Activated CD8-positive, alpha-beta T cell treated with anti-CD3 and anti-CD28 coated beads for 36 hours (primary cell): ENCODE measurements around the gene PRDM10. TPM values are rescaled to one million over a fixed set of nuclear protein-coding genes. Genes with fewer than 3 reads are reported as not detected.

Experiments used
- ATAC-seq: fragments of 200-7000 bp; cut with Tn5 transposase; one replicate; pipeline ENCODE4 v1.10.0; 2021; ENCODE audit warnings: mild to moderate bottlenecking, moderate library complexity
- CTCF ChIA-PET: fragments of 350-600 bp; sonication (Branson Sonifier 250); formaldehyde crosslinking; loops from one replicate; lab custom pipeline; 2021; ENCODE audit warnings: antibody characterized with exemption; lab: Charles Lee
- POLR2A ChIA-PET: fragments of 350-600 bp; sonication (Branson Sonifier 250); formaldehyde crosslinking; loops from one replicate; lab custom pipeline; 2021; ENCODE audit warnings: antibody characterized with exemption; lab: Charles Lee
- DNase-seq: peaks from one replicate; pipeline ENCODE4 v3.0.0-alpha.2; 2020
- H3K27ac Mint-ChIP-seq: one replicate; pipeline ENCODE4 v1.8.0; 2021; ENCODE audit warnings: mild to moderate bottlenecking, mixed read lengths
- H3K27me3 Mint-ChIP-seq: one replicate; pipeline ENCODE4 v1.8.0; 2021; ENCODE audit warnings: mixed read lengths
- H3K36me3 Mint-ChIP-seq: one replicate; pipeline ENCODE4 v1.8.0; 2021; ENCODE audit warnings: low read depth, mixed read lengths
- H3K4me1 Mint-ChIP-seq: one replicate; pipeline ENCODE4 v1.8.0; 2021; ENCODE audit warnings: low read depth, mixed read lengths
- H3K4me3 Mint-ChIP-seq: one replicate; pipeline ENCODE4 v1.8.0; 2021; ENCODE audit warnings: mild to moderate bottlenecking, moderate library complexity, mixed read lengths
- H3K9me3 Mint-ChIP-seq: one replicate; pipeline ENCODE4 v1.8.0; 2021; ENCODE audit warnings: mixed read lengths
- CTCF ChIP-seq: fragments of 200-600 bp; IDR thresholded peaks from one replicate; pipeline ENCODE4 v1.8.0; 2022; ENCODE audit warnings: antibody characterized with exemption, mild to moderate bottlenecking
- intact Hi-C: fragments of 100-400 bp; cut with micrococcal nuclease; formaldehyde crosslinking; loops from one replicate; pipeline ENCODE4 v1.10.0; 2022
- total RNA-seq, 2 experiments: library from RNA; stranded (reverse); gene quantifications; one replicate each; pipeline ENCODE4 v1.2.3, GENCODE V29; 2021

PRDM10 gene
- total RNA-seq, 2 experiments from 2014 or later: 15.6 to 18.8 TPM

- no peak overlapping the region for H3K27ac Mint-ChIP-seq
- H3K4me1 Mint-ChIP-seq: peaks cover 28% of the 10 kb centered on the region
- peaks cover 17% of the 10 kb centered on the region for H3K36me3 Mint-ChIP-seq
- no peak for TF ChIP-seq CTCF
- ChIA-PET CTCF (interaction anchor here (1.9 kb wide), 1 partner anchor 133 kb away, joined by 6 read pairs; no protein-coding TSS in a partner anchor), POLR2A (no interaction called here)
- H3K4me3 Mint-ChIP-seq: no peak overlapping the region
- H3K27me3 Mint-ChIP-seq: no peaks in the 10 kb centered on the region
- no peak for DNase-seq
- ATAC-seq: no peak
- intact Hi-C loops: loop anchor here (5.0 kb wide), 1 partner anchor 77 kb away; no protein-coding TSS in a partner anchor
- H3K9me3 Mint-ChIP-seq: no peaks in the 10 kb centered on the region
Measured at GRCh38 chr11:129998905-129999304, 3.7 kb downstream of the PRDM10 start.

- DNase-seq (no peak), ATAC-seq (no peak)
- H3K27me3 Mint-ChIP-seq: no peaks in the 10 kb centered on the region
- peaks cover 17% of the 10 kb centered on the region for H3K36me3 Mint-ChIP-seq
- no peaks in the 10 kb centered on the region for H3K9me3 Mint-ChIP-seq
- peaks cover 25% of the 10 kb centered on the region for H3K4me1 Mint-ChIP-seq
- CTCF ChIA-PET: interaction anchor here (1.2 to 1.9 kb wide), 2 partner anchors 16 to 134 kb away, joined by 3 to 6 read pairs; no protein-coding TSS in a partner anchor
- no peak overlapping the region for H3K27ac Mint-ChIP-seq
- TF ChIP-seq CTCF: no peak
- no peak overlapping the region for H3K4me3 Mint-ChIP-seq
- intact Hi-C loops: loop anchor here (5.0 kb wide), 1 partner anchor 76 kb away; no protein-coding TSS in a partner anchor
- POLR2A ChIA-PET: no interaction called here
Measured at GRCh38 chr11:129998107-129998506, 4.5 kb downstream of the PRDM10 start.

DNA sequence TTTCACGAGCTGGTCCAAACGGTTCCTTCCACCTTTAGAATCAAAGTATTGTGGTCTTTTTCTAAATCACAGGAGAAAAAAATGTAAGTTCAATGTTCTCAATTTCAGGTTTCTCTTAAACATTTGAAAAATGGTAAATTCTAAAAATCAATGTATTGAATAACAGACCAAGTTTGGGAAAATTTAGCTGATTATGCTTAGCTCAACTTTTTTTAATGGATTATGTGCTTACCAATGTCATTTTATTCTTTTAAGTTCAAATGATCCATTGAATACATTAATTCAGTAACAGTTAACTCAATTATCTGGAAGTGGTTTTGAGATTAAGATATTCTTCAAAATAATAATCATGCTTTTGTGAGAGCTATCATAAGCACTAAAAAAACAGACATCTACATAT is 5.1 kb downstream of the PRDM10 start:
- intact Hi-C loops: loop anchor here (5.0 kb wide), 1 partner anchor 75 kb away; no protein-coding TSS in a partner anchor
- Mint-ChIP-seq H3K27me3 (no peaks in the 10 kb centered on the region), H3K4me3 (no peak overlapping the region), H3K9me3 (no peaks in the 10 kb centered on the region), H3K36me3 (peaks cover 17% of the 10 kb centered on the region), H3K4me1 (peaks cover 29% of the 10 kb centered on the region), H3K27ac (no peak overlapping the region)
- ATAC-seq: no peak
- TF ChIP-seq CTCF: no peak
- no peak for DNase-seq
- ChIA-PET CTCF (interaction anchor here (1.2 to 1.9 kb wide), 3 partner anchors 16 to 135 kb away, joined by 3 to 6 read pairs (median 4); no protein-coding TSS in a partner anchor), POLR2A (interaction anchor here (0.6 kb wide), 1 partner anchor 19 kb away, joined by 4 read pairs; no protein-coding TSS in a partner anchor)

DNA sequence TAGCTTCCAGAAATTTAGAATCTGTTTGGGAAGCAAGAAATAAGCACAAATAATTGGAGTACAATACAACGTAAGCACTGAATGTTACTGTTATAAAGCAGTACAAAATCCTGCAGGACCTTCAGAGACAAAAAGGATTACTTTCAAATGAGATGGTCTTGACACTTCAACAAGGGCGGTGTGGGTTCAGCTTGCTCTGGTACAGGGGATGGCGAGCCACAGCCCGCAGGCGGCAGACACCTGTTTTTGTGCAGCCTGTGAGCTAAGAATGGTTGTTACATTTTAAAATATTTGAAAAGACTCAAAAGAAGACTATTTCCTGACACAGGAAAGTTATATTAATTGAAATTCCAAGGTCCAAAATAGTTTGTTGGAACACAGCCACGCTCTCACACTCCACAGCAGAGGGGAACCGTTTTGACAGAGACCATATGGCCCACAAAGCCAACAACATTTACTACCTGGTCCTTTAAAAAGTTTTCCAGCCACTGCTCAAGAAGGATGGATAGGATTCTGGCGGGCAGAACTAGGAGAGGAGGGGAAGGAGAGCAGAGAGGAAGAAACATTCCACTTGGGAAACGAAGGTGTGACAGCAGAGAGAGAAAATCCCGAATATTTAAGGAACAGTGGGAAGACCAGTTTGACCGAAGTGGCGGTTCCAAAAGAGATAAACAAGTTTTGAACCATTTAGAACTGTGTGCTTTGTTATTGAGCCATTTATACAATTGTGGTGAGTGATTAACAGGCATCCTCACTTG is 6.3 kb downstream of the PRDM10 start:
- ATAC-seq (no peak), DNase-seq (no peak)
- no peak for TF ChIP-seq CTCF
- Mint-ChIP-seq H3K27ac (no peak overlapping the region), H3K27me3 (no peaks in the 10 kb centered on the region), H3K36me3 (peaks cover 14% of the 10 kb centered on the region), H3K4me3 (no peak overlapping the region), H3K4me1 (peaks cover 32% of the 10 kb centered on the region), H3K9me3 (no peaks in the 10 kb centered on the region)
- intact Hi-C loops: loop anchor here (5.0 kb wide), 1 partner anchor 74 kb away; no protein-coding TSS in a partner anchor
- ChIA-PET CTCF (interaction anchor here (0.6 to 1.2 kb wide), 2 partner anchors 60 to 375 kb away, joined by 4 read pairs; no protein-coding TSS in a partner anchor), POLR2A (no interaction called here)

DNA sequence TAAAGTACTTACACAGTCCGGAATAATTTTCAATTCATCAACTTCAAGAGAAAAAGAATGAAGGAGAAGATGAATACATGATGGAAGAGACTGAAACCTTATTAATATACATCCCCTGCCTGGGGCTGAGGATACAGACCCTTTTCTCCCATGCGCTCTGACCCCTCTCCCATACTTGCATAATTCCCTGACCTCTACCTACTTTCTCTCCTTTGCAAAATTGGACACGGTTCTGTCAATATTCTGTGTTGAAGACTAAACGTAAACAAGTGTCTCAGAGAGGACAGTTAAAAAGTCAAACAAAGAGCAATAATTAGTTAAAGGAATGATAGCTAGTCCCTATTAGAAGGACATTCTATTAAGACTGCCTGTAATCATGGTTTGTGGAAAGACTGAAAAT is 7.5 kb downstream of the PRDM10 start:
- Mint-ChIP-seq H3K9me3 (no peaks in the 10 kb centered on the region), H3K27me3 (no peaks in the 10 kb centered on the region), H3K4me1 (peaks cover 24% of the 10 kb centered on the region), H3K36me3 (peaks cover 14% of the 10 kb centered on the region), H3K4me3 (no peak overlapping the region), H3K27ac (no peak overlapping the region)
- ATAC-seq: no peak
- ChIA-PET CTCF (no interaction called here), POLR2A (no interaction called here)
- no peak for TF ChIP-seq CTCF
- intact Hi-C loops: loop anchor here (5.0 kb wide), 1 partner anchor 73 kb away; no protein-coding TSS in a partner anchor
- DNase-seq: no peak
